Vein endothelial cell (primary cell): ENCODE results near the gene PRKCQ. TPM values are rescaled to one million over a fixed set of nuclear protein-coding genes. Genes with fewer than 3 reads are reported as not detected.

Experiments
- total RNA-seq: library from RNA; depleted of rRNA; stranded (reverse); fragments of >200 nt; gene quantifications from 2 replicates; pipeline ENCODE4 v1.2.3, GENCODE V29; 2012

The PRKCQ gene
- under 0.01 TPM in 1 of 2 replicates, not detected in the other for total RNA-seq

DNA sequence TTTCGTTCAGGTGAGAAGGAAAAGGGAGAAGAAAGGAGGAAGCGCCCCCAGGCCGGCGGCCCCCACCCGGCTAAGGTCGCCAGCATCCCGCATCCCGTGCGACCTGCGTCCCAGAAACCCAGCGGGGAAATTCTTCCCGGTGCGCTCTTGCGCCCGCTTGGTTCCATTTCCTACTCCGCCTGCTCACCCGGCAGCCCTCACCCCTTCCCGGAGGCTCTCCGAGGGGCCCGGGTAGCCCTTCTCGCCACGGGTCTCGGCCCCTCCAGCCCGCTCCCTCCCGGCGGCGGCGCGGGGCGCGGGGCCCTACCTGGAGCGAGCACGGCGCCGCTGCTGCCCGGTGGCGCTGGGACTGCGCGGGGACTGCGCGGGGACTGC is at the start of gene PRKCQ:
TSS of gene PRKCQ (minus strand) at position 373 of the 375 bp plus-strand sequence. CDS start 65,141 bp downstream, outside the sequence.

